ENCODE results near the gene ERBB2. TPM values are rescaled to one million over a fixed set of nuclear protein-coding genes. Genes with fewer than 3 reads are reported as not detected.

ERBB2 gene
- total and polyA plus RNA-seq, 2 of the 8 experiments (the other 6 are each of a cell fraction or from before 2014, with no cell fraction given): 183 to 394 TPM

- H3K4ac ChIP-seq (replicated peaks; ENCODE audit: insufficient read length, low read depth, low read length): no peak overlapping the region
- peaks cover 10% of the 10 kb centered on the region; the same call in 1 of the 2 replicates for H3K23me2 ChIP-seq (ENCODE audit: low read depth, low read length)
- ChIA-PET CTCF (ENCODE audit: partially characterized antibody) (interaction anchor here (0.6 to 8.2 kb wide), 10 partner anchors 8 to 598 kb away, joined by 3 to 102 read pairs (median 3); partner anchors contain the start of gene MIEN1), POLR2A (ENCODE audit: partially characterized antibody) (interaction anchor here (1.1 to 8.1 kb wide), 6 partner anchors 9 to 63 kb away, joined by 3 to 54 read pairs (median 4); partner anchors contain the start of genes MIEN1 and PGAP3)
- no peak overlapping the region; the same call in 1 of the 2 replicates for H2BK5ac ChIP-seq (ENCODE audit: low read depth, low read length)
- no peak for DNase-seq (ENCODE audit: low read depth in 1 of 2, low spot score in 2 of 2)
- no peak overlapping the region for H3K56ac ChIP-seq (replicated peaks; ENCODE audit: insufficient read length, low read depth, low read length)
- no peak for FAIRE-seq
- peaks cover 0 to 3% (median 2%) of the 10 kb centered on the region in 4 experiments; a peak in 2 of 7 replicates for H3K27me3 ChIP-seq (replicated peaks in 1 of 4; ENCODE audit: control insufficient read depth in 3 of 4, extremely low read depth in 1 of 4, insufficient read depth in 3 of 4, low read length in 3 of 4)
- no peaks in the 10 kb centered on the region for H3K79me2 ChIP-seq (ENCODE audit: control insufficient read depth in 1 of 2, insufficient read depth in 2 of 2, low read length in 2 of 2)
- H3K9ac ChIP-seq (replicated peaks in 1 of 4; ENCODE audit: extremely low read depth in 1 of 4, low read depth in 3 of 4, low read length in 3 of 4): no peak overlapping the region
- no peak overlapping the region for H2BK120ac ChIP-seq (replicated peaks; ENCODE audit: low read depth, low read length)
- H2AFZ ChIP-seq (ENCODE audit: low read length): no peak overlapping the region
- H3K14ac ChIP-seq (ENCODE audit: insufficient read length): no peak overlapping the region
- peak overlapping the region; percentile 30 for H4K91ac ChIP-seq (replicated peaks; ENCODE audit: insufficient read length, low read length)
- no peak overlapping the region for H3K18ac ChIP-seq (ENCODE audit: extremely low read depth, low read length)
- no peak for TF ChIP-seq GTF2F1 (IDR thresholded peaks at IDR 0.05; ENCODE audit: borderline replicate concordance, low read depth, low read length)
- no peak for TF ChIP-seq BCL11A (IDR thresholded peaks at IDR 0.05; ENCODE audit: low read depth in 2 of 2, low read length in 2 of 2)
- TF ChIP-seq, protein P1, sequence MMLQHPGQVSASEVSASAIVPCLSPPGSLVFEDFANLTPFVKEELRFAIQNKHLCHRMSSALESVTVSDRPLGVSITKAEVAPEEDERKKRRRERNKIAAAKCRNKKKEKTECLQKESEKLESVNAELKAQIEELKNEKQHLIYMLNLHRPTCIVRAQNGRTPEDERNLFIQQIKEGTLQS (IDR thresholded peaks at IDR 0.05; ENCODE audit: insufficient read depth, low read depth, low read length): no peak
- no peak for TF ChIP-seq CHD1 (IDR thresholded peaks at IDR 0.05; ENCODE audit: low read depth, low read length)
- TF ChIP-seq ZNF274 (IDR thresholded peaks at IDR 0.05; ENCODE audit: borderline replicate concordance, extremely low read depth, low read length): no peak
- H3K23ac ChIP-seq (ENCODE audit: insufficient read length): no peak overlapping the region
- H3K79me1 ChIP-seq (ENCODE audit: low read depth, low read length): no peaks in the 10 kb centered on the region
- no peaks in the 10 kb centered on the region for H3K9me3 ChIP-seq (ENCODE audit: insufficient read depth in 2 of 2, low read depth in 1 of 2, low read length in 1 of 2)
- H4K20me1 ChIP-seq (replicated peaks in 1 of 2; ENCODE audit: control insufficient read depth in 1 of 2, insufficient read depth in 2 of 2, low read length in 2 of 2): no peaks in the 10 kb centered on the region
- no peak overlapping the region for H2AK5ac ChIP-seq (ENCODE audit: low read depth, low read length)
- 0 out of 2 replicates have a peak overlapping the region, but pooled peaks have one; percentile 71 for H2BK12ac ChIP-seq (ENCODE audit: low read depth, low read length)
- peak overlapping the region; percentile 53; the same call in 1 of the 2 replicates for H2BK15ac ChIP-seq (ENCODE audit: low read length)
- peak overlapping the region; percentile 60; the same call in 1 of the 2 replicates for H4K8ac ChIP-seq (ENCODE audit: extremely low read depth, insufficient read depth, low read length)
- WGBS, 2 experiments (ENCODE audit: extremely low coverage in 1 of 2, insufficient coverage in 1 of 2, insufficient read length in 1 of 2, insufficient replicate concordance in 2 of 2, low coverage in 1 of 2, low lambda C conversion rate in 2 of 2, missing lambda C conversion rate in 1 of 2): 85% methylated on average over 10 of the region's 10 CpGs; no CpG with 5 or more reads in 1 of the 2 experiments
- H3K4me2 ChIP-seq (ENCODE audit: insufficient read depth in 1 of 2, low read depth in 2 of 2, low read length in 2 of 2): peak overlapping the region in 1 of 2 experiments; percentile 13; a peak in 1 of 4 replicates
- no peak overlapping the region for H4K5ac ChIP-seq (ENCODE audit: insufficient read length, low read depth, low read length)
- peaks cover 9 to 29% (median 21%) of the 10 kb centered on the region in 4 experiments for H3K4me1 ChIP-seq (replicated peaks in 1 of 4; ENCODE audit: control insufficient read depth in 3 of 4, insufficient read depth in 4 of 4, low read length in 3 of 4)
- H2BK20ac ChIP-seq (ENCODE audit: low read length): 0 out of 2 replicates have a peak overlapping the region, but pooled peaks have one; percentile 43
- no peak overlapping the region for H3K4me3 ChIP-seq (ENCODE audit: extremely low read depth in 1 of 4, insufficient read depth in 2 of 4, low read depth in 3 of 4, low read length in 4 of 4)
- peaks cover 0 to 4% (median 1%) of the 10 kb centered on the region in 4 experiments; a peak in 3 of 8 replicates for H3K36me3 ChIP-seq (ENCODE audit: control insufficient read depth in 2 of 4, insufficient read depth in 4 of 4, low read length in 3 of 4)
- H3K27ac ChIP-seq (ENCODE audit: low read depth, low read length): no peak overlapping the region
Measured at GRCh38 chr17:39751637-39752036, 51.8 kb downstream of the ERBB2 start.
